Psoas muscle (tissue), 8 donors: ENCODE data around the gene CHERP. TPM values are rescaled to one million over a fixed set of nuclear protein-coding genes. Genes with fewer than 3 reads are reported as not detected.
A peak's percentile ranks its signal among the peaks of the same experiment; 100 is the strongest.

Experiments used
- ATAC-seq, 4 donors: fragments of 200-7000 bp; cut with Tn5 transposase; one replicate each; pipeline ENCODE4 v1.9.1; 2020; ENCODE audit warnings: moderate library complexity in 3 of 4, mild to moderate bottlenecking in 2 of 4
- DNase-seq, 2 donors: peaks; one replicate each; pipeline ENCODE4 v3.0.0-alpha.2; 2020
- H3K27ac ChIP-seq: fragments of 200-600 bp; one replicate; pipeline ENCODE4 v1.8.0; 2022
- H3K27me3 ChIP-seq, 3 donors: fragments of 200-600 bp in 1 of 3; one replicate each; pipeline versions ENCODE4 v1.6.1 to v1.8.0; 2013 to 2022; ENCODE audit warnings: low read length in 2 of 3, mild to moderate bottlenecking in 2 of 3, moderate library complexity in 1 of 3; ENCODE audit not compliant: insufficient read depth in 3 of 3
- H3K36me3 ChIP-seq, 2 donors: fragments of 200-600 bp in 1 of 2; one replicate each; pipeline versions ENCODE4 v1.6.1 to v1.8.0; 2013 to 2022; ENCODE audit warnings: low read depth in 1 of 2, mild to moderate bottlenecking in 1 of 2, moderate library complexity in 1 of 2; ENCODE audit not compliant: insufficient read depth in 1 of 2
- H3K4me1 ChIP-seq: fragments of 200-600 bp; one replicate; pipeline ENCODE4 v1.8.0; 2022
- H3K4me3 ChIP-seq: fragments of 200-600 bp; one replicate; pipeline ENCODE4 v1.8.0; 2022; ENCODE audit warnings: mild to moderate bottlenecking
- H3K9me3 ChIP-seq: fragments of 200-600 bp; one replicate; pipeline ENCODE4 v1.8.0; 2022
- WGBS, 3 donors: extraction: QIAGEN DNeasy Blood & Tissue Kit; methylation state at CpG; one replicate each; pipeline versions ENCODE4 v1.1.6 to v1.1.7; 2013; 5-methylcytosine and 5-hydroxymethylcytosine counted together
- intact Hi-C, 2 donors: fragments of 100-400 bp; cut with DNase I; formaldehyde crosslinking; loops; one replicate each; pipeline versions ENCODE4 v1.11.0 to v1.14.2; 2022
- polyA plus RNA-seq, 3 donors: library from polyadenylated mRNA; stranded (reverse); fragments of 200-250 nt; gene quantifications; one replicate each; pipeline ENCODE4 v1.2.3, GENCODE V29; 2013
- total RNA-seq, 4 donors: library from RNA; stranded (reverse); fragmentation: NEBNext Ultra II Directional in 2 of 4; extraction: Animal tissue kit (Norgen Biotek cat#: 25700) in 2 of 4; gene quantifications; one replicate each; pipeline versions ENCODE4 v1.2.1 to v1.2.4, GENCODE V29; 2021 to 2023
- TF ChIP-seq, protein P1 (sequence below): fragments of 200-600 bp; IDR thresholded peaks from one replicate; pipeline ENCODE4 v1.8.0; 2022; ENCODE audit warnings: antibody characterized with exemption
- donor health status: healthy with polysubstance abuse.
- donor health status: DM: no; HTN: no; CAD: no; lungs with moderate emphysema.
- donor health status: Bipolar disorder and iron deficiency.
- donor health status: healthy.
- donor health status: DM: yes; HTN: yes; CAD: no.
- donor health status: DM: no; HTN: no; CAD: no.
- donor health status: DM: no; HTN: no; CAD: no.
- donor health status: DM: yes; HTN: yes; CAD: no.

The CHERP gene
- total and polyA plus RNA-seq, 7 donors = 17.0 to 36.2 (median 30.1) TPM

DNA sequence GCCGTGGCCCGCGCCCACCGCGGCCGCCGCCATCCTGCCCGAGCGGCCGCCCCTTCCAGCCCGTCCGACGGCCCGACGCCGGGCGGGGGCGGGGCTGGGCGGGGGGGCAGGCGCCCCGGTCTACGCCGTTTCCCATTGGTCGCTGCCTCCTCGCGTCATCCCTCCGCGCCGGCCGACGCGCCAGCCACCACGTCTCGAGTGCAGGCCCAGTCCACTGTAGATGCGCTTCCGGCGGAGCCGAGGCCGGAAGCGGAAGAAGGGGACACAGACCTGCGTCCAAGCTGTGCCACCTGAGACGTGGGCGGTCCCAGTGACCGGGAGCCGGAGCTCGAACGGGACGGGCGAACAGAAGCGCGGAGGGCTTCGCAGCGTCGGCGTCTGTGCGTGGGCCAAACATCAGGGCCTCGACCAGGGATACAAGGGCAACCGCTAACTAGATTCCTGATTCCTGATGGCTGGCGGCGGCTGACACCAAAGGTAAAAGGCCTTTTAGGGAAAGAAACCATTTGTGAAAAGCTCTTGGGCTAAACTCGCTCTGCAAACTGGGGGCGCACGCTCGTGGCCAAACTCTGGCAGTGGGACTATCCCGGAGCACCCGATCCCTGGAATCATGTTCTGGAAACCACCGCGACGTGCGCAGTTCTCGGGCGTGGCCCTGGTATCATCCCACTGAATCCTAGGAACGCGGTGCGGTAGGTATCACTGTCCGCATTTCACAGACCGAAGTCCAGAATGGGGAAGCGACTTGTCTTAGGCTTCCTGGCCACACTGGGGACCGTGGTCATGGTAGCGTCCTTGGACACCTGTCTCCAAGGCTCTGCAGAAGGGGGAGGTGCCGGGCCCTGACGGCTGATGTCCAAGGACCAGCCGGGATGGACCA, 30.3 kb upstream of the CHERP start, which contains the start of gene SLC35E1:
TSS of gene SLC35E1 (minus strand) at position 84 of the 880 bp plus-strand sequence. CDS start at position 33, 51 bp downstream.
- ATAC-seq (peak; percentile 94 to 96 (median 95)), DNase-seq (peak; percentile 96 to 99)
- H3K4me1 ChIP-seq = peaks cover 58% of the 10 kb centered on the region
- no peaks in the 10 kb centered on the region for H3K27me3 ChIP-seq
- TF ChIP-seq, protein P1, sequence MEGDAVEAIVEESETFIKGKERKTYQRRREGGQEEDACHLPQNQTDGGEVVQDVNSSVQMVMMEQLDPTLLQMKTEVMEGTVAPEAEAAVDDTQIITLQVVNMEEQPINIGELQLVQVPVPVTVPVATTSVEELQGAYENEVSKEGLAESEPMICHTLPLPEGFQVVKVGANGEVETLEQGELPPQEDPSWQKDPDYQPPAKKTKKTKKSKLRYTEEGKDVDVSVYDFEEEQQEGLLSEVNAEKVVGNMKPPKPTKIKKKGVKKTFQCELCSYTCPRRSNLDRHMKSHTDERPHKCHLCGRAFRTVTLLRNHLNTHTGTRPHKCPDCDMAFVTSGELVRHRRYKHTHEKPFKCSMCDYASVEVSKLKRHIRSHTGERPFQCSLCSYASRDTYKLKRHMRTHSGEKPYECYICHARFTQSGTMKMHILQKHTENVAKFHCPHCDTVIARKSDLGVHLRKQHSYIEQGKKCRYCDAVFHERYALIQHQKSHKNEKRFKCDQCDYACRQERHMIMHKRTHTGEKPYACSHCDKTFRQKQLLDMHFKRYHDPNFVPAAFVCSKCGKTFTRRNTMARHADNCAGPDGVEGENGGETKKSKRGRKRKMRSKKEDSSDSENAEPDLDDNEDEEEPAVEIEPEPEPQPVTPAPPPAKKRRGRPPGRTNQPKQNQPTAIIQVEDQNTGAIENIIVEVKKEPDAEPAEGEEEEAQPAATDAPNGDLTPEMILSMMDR = no peak
- intact Hi-C loops = loop anchor here (5.0 kb wide), 1 partner anchor 55 kb away; the partner anchor contains the start of gene MED26 (in 2 of the 2)
- no peaks in the 10 kb centered on the region for H3K9me3 ChIP-seq
- H3K36me3 ChIP-seq = peaks cover 2 to 56% of the 10 kb centered on the region in 2 donors
- 0 to 1% (median 0%) methylated on average over 66 to 83 of the region's 83 CpGs for WGBS, 3 donors
- peak within 1 kb of the TSS; percentile 95 for H3K4me3 ChIP-seq
- H3K27ac ChIP-seq = peak within 1 kb of the TSS; percentile 86

DNA sequence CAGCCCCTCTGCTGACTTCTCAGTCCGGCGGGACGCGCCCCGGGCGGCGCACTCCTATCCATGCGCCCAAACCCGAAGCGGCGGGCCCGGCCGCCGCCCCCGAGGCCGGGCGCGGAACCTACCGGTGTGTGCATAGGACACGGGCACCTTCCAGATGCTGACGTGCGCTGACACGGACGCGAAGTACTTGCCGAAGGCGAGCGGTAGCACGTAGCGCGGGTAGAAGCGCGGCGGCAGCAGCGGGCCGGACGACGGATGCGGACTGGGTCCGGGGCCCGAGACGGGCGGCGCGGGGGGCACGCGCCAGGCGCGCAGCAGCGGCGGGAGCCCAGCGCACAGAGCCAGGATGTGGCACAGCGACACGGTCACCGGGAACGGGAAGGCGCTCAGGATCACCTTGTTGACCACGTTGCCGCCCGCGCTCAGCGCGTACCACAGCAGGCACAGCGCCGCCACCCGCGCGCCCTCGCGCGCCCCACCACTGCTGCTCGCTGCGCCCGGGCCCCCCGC, 29.6 kb upstream of the CHERP start:
- peak in 1 of 2 donors; percentile 69 for DNase-seq
- Histone ChIP-seq H3K4me1 (peaks cover 52% of the 10 kb centered on the region), H3K9me3 (no peaks in the 10 kb centered on the region), H3K4me3 (peak overlapping the region; percentile 95), H3K36me3 (peaks cover 2 to 57% of the 10 kb centered on the region in 2 donors), H3K27ac (peak overlapping the region; percentile 86), H3K27me3 (no peaks in the 10 kb centered on the region)
- peak in 1 of 4 donors; percentile 0 for ATAC-seq
- 0 to 1% (median 1%) methylated on average over 52 to 75 of the region's 75 CpGs for WGBS, 3 donors
- TF ChIP-seq, protein P1 = no peak
- intact Hi-C loops = loop anchor here (5.0 kb wide), 1 partner anchor 55 kb away; the partner anchor contains the start of gene MED26 (in 2 of the 2)

DNA sequence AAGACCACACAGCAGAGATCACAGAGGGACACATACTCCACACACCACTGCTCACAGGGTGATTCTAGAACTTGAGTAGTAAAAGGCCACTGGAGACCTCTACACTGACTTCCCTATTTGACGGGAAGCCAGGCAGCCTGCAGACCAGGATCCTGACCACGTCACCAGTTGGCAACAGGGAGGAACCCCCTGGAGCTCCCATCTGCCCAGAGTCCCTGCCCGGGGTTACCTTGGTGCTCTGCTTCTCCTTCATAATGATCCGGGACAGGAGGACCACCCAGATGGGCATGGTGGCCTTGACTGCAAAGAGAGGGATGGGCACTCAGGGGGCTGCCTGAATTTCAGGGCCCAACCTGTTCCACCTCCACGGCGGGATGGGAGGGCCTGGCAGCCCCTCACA, 29.0 kb upstream of the CHERP start:
- Histone ChIP-seq H3K4me3 (peak overlapping the region; percentile 95), H3K4me1 (peaks cover 47% of the 10 kb centered on the region), H3K36me3 (peaks cover under 1 to 57% of the 10 kb centered on the region in 2 donors), H3K27ac (peak overlapping the region; percentile 86), H3K27me3 (no peaks in the 10 kb centered on the region), H3K9me3 (no peaks in the 10 kb centered on the region)
- ATAC-seq (no peak), DNase-seq (no peak)
- 13 to 30% (median 16%) methylated on average over 5 to 6 of the region's 6 CpGs for WGBS, 3 donors
- intact Hi-C loops = loop anchor here (5.0 kb wide), 1 partner anchor 56 kb away; the partner anchor contains the start of gene MED26 (in 2 of the 2)
- TF ChIP-seq, protein P1 = no peak

- ATAC-seq = peak in 1 of 4 donors; percentile 5
- no peak overlapping the region for H3K4me3 ChIP-seq
- H3K27ac ChIP-seq = no peak overlapping the region
- peaks cover 32% of the 10 kb centered on the region for H3K4me1 ChIP-seq
- TF ChIP-seq, protein P1 = no peak
- no peaks in the 10 kb centered on the region for H3K9me3 ChIP-seq
- H3K36me3 ChIP-seq = peaks cover 0 to 62% of the 10 kb centered on the region in 2 donors
- 66 to 83% (median 69%) methylated on average over 17 of the region's 17 CpGs for WGBS, 3 donors
- intact Hi-C loops = loop anchor here (5.0 kb wide), 1 partner anchor 58 kb away; the partner anchor contains the start of gene MED26 (in 2 of the 2)
- no peak for DNase-seq
- H3K27me3 ChIP-seq = no peaks in the 10 kb centered on the region
Observed at GRCh38 chr19:16569609-16570320, 27.5 kb upstream of the CHERP start.
